ENCODE data around the gene TCF7L2.

The TCF7L2 gene

DNA sequence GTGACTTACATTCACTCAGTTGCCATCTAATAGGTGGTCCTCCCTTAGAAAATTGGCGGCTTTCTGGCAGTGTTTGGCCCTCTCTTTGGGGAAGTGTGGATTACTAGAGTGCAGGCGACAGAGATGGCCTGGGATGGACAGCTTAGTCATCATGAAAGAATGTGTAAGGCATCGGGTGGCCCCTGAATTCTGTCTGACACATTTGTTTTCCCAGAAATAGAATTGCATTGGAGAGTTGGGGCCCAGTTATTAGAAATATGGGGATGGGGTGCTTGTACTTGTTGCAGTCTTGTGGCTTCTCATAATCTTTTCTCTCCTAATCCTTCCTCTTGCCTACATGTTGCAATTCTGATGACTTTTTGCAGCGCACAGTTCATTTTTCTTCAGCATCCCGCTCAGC lies 13.8 kb downstream of the TCF7L2 start:
- H3K27me3 ChIP-seq (ENCODE audit: insufficient read depth, low read depth, severe bottlenecking), result no peaks in the 10 kb centered on the region
- H3K27ac ChIP-seq, result no peak overlapping the region
- no peak for DNase-seq
- TF ChIP-seq, protein P1, sequence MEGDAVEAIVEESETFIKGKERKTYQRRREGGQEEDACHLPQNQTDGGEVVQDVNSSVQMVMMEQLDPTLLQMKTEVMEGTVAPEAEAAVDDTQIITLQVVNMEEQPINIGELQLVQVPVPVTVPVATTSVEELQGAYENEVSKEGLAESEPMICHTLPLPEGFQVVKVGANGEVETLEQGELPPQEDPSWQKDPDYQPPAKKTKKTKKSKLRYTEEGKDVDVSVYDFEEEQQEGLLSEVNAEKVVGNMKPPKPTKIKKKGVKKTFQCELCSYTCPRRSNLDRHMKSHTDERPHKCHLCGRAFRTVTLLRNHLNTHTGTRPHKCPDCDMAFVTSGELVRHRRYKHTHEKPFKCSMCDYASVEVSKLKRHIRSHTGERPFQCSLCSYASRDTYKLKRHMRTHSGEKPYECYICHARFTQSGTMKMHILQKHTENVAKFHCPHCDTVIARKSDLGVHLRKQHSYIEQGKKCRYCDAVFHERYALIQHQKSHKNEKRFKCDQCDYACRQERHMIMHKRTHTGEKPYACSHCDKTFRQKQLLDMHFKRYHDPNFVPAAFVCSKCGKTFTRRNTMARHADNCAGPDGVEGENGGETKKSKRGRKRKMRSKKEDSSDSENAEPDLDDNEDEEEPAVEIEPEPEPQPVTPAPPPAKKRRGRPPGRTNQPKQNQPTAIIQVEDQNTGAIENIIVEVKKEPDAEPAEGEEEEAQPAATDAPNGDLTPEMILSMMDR (IDR thresholded peaks at IDR 0.05; ENCODE audit: low read depth, low read length), result no peak
- no peak overlapping the region for H3K4me3 ChIP-seq (ENCODE audit: low read depth, low read length)
- H3K36me3 ChIP-seq, result no peaks in the 10 kb centered on the region
- no peaks in the 10 kb centered on the region for H3K9me3 ChIP-seq (ENCODE audit: severe bottlenecking)

DNA sequence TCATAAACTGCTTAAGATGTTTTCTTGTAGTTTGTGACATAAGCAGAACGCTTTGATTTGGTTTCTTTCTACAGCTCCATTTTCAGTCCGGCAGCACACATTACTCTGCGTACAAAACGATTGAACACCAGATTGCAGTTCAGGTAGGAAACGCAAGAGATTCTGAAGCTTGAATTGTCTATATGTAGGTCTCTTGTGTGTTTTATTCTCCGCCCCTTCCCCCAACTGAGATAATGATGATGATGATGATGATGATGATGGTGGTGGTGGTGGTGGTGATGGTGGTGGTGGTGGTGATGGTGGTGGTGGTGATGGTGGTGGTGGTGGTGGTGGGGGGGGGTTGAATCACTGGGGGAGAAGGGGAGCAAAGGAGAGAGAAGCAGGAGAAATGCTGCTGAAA lies 14.4 kb downstream of the TCF7L2 start:
- Histone ChIP-seq H3K4me3 (ENCODE audit: low read depth, low read length) (no peak overlapping the region), H3K27ac (no peak overlapping the region), H3K36me3 (no peaks in the 10 kb centered on the region), H3K27me3 (ENCODE audit: insufficient read depth, low read depth, severe bottlenecking) (no peaks in the 10 kb centered on the region), H3K9me3 (ENCODE audit: severe bottlenecking) (no peaks in the 10 kb centered on the region)
- TF ChIP-seq, protein P1 (IDR thresholded peaks at IDR 0.05; ENCODE audit: low read depth, low read length), result no peak
- DNase-seq, result no peak

DNA sequence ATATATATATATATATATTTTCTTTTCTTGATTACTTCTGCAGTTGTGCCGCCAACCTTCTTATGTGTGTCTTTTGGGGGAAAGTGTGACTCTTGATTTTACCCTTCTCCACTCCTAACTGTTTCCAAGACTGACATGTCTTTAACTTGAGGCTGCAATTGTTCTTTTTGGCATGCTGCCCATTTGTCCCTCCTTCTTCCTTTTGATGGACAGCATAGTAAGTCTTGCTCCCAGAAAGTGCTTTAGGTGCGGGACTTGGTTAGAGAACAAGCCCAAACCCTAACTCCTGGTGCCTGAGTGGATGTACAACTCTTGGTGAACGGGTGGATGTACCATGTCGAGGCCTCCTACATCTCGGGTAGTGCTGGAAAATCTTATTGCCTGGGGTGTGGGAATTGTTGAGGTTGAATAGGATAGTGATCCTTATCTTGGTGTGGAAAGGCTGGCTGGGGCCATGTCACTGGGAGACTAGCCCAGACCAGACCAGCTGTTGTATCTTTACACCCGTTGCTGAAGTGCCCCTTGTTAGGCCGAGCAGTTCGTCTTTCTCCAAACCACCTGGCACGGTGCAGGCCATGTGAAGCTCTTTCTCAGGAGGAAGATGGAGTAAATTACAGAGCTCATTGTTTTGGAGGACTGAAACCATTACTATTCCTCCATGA lies 16.3 kb downstream of the TCF7L2 start:
- TF ChIP-seq, protein P1 (IDR thresholded peaks at IDR 0.05; ENCODE audit: low read depth, low read length), result no peak

DNA sequence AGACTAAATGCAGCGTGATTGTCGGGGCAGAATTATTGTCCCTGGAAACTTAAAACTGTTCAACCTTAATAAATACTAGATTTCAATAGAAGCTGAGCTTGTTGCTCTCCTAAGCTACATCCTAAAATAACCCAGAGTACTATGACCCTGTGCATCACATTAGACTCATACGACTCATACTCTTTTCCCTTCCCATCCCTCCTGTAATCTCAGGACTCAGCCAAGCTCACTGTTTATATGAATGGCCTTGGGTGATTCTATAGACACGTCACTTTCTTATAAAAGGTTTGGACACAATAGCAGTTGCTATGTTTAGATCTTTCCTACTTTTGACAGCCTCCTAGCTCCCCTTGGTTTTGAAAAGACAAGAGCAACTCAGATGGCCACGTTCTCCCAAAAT lies 17.2 kb downstream of the TCF7L2 start:
- no peaks in the 10 kb centered on the region for H3K27me3 ChIP-seq (ENCODE audit: insufficient read depth, low read depth, severe bottlenecking)
- TF ChIP-seq, protein P1 (IDR thresholded peaks at IDR 0.05; ENCODE audit: low read depth, low read length), result no peak
- DNase-seq, result no peak
- no peaks in the 10 kb centered on the region for H3K36me3 ChIP-seq
- H3K27ac ChIP-seq, result no peak overlapping the region
- no peak overlapping the region for H3K4me3 ChIP-seq (ENCODE audit: low read depth, low read length)
- H3K9me3 ChIP-seq (ENCODE audit: severe bottlenecking), result no peaks in the 10 kb centered on the region

More for the DNA sequence above, 16.3 kb downstream of the TCF7L2 start:
- no peaks in the 10 kb centered on the region for H3K9me3 ChIP-seq (ENCODE audit: severe bottlenecking)
- no peaks in the 10 kb centered on the region for H3K27me3 ChIP-seq (ENCODE audit: insufficient read depth, low read depth, severe bottlenecking)
- H3K36me3 ChIP-seq, result no peaks in the 10 kb centered on the region
- no peak overlapping the region for H3K27ac ChIP-seq
- no peak overlapping the region for H3K4me3 ChIP-seq (ENCODE audit: low read depth, low read length)
- DNase-seq, result no peak

DNA sequence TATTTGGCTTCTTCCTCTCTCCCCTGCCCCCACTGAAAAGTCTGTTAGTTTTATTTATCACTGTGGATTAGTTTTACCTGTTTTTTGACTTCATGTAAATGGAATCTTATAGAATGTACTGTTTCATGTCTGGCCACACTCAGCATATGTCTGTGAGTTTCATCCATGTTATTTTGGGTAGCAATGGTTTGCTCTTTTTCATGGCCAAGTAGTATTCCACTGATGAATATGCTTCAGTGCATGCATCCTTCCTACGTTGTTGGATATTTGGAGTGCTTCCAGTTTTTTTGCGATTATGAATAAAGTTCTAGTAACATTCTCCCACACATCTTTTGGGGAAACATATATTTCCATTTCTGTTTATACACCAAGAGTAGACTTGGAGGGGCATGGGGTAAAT lies 19.1 kb downstream of the TCF7L2 start:
- DNase-seq, result no peak
- Histone ChIP-seq H3K4me3 (ENCODE audit: low read depth, low read length) (no peak overlapping the region), H3K27ac (no peak overlapping the region), H3K9me3 (ENCODE audit: severe bottlenecking) (no peaks in the 10 kb centered on the region), H3K27me3 (ENCODE audit: insufficient read depth, low read depth, severe bottlenecking) (no peaks in the 10 kb centered on the region), H3K36me3 (no peaks in the 10 kb centered on the region)
- TF ChIP-seq, protein P1 (IDR thresholded peaks at IDR 0.05; ENCODE audit: low read depth, low read length), result no peak

DNA sequence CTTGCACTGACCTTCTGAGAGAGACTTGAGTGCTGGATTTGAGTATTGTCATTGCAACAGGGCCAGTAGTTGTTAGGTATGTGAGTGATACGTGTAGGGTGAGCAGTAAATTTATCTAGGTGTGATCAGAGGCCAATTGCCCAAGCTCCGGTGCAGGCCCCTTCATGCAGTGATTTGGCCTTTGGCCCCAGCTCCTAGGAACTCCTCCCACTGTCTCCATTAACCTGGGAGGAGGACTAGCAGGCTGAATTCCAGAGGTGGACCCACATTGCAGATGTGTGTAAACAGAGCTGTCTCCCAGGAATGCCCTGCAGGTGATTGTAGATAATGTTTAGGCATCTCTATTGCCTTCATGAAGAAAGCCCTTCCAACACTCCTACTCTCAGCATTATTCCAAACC lies 19.5 kb downstream of the TCF7L2 start:
- TF ChIP-seq, protein P1 (IDR thresholded peaks at IDR 0.05; ENCODE audit: low read depth, low read length), result no peak
- Histone ChIP-seq H3K27me3 (ENCODE audit: insufficient read depth, low read depth, severe bottlenecking) (no peaks in the 10 kb centered on the region), H3K4me3 (ENCODE audit: low read depth, low read length) (no peak overlapping the region), H3K27ac (no peak overlapping the region), H3K36me3 (no peaks in the 10 kb centered on the region), H3K9me3 (ENCODE audit: severe bottlenecking) (no peaks in the 10 kb centered on the region)
- DNase-seq, result no peak

Measured in WERI-Rb-1 (cell line).